UCSD-AML1 (cell line): Measurements from ENCODE around the gene NCOA3.

Experiments used
- DNase-seq: peaks from one replicate; lab custom pipeline; 2025; ENCODE audit not compliant: unreplicated experiment; lab: John Stamatoyannopoulos, UW

Gene NCOA3

GRCh38 chr20:47663354-47664067 lies 161.8 kb downstream of the NCOA3 start:
- DNase-seq: peak; percentile 76

- no peak for DNase-seq
Observed at GRCh38 chr20:47664068-47664437, 162.4 kb downstream of the NCOA3 start.

GRCh38 chr20:47664744-47665143 lies 163.1 kb downstream of the NCOA3 start:
- no peak for DNase-seq

- DNase-seq: no peak
Observed at GRCh38 chr20:47665221-47665991, 163.7 kb downstream of the NCOA3 start.

- no peak for DNase-seq
Observed at GRCh38 chr20:47666304-47666703, 164.6 kb downstream of the NCOA3 start.

- no peak for DNase-seq
Observed at GRCh38 chr20:47667086-47667485, 165.4 kb downstream of the NCOA3 start.

GRCh38 chr20:47667531-47668312 lies 166.0 kb downstream of the NCOA3 start:
- DNase-seq: peak; percentile 31

GRCh38 chr20:47668313-47669151 lies 166.8 kb downstream of the NCOA3 start:
- no peak for DNase-seq

GRCh38 chr20:47669152-47669425 lies 167.4 kb downstream of the NCOA3 start:
- DNase-seq: no peak

- DNase-seq: no peak
Observed at GRCh38 chr20:47669489-47669888, 167.8 kb downstream of the NCOA3 start.

GRCh38 chr20:47669927-47670890 lies 168.5 kb downstream of the NCOA3 start:
- DNase-seq: no peak

- no peak for DNase-seq
Observed at GRCh38 chr20:47670913-47671312, 169.2 kb downstream of the NCOA3 start.

- DNase-seq: no peak
Observed at GRCh38 chr20:47672166-47672565, 170.5 kb downstream of the NCOA3 start.

GRCh38 chr20:47672886-47673670 lies 171.4 kb downstream of the NCOA3 start:
- DNase-seq: no peak

- DNase-seq: no peak
Observed at GRCh38 chr20:47673671-47673955, 171.9 kb downstream of the NCOA3 start.

- no peak for DNase-seq
Observed at GRCh38 chr20:47674145-47674544, 172.5 kb downstream of the NCOA3 start.

GRCh38 chr20:47674686-47675085 lies 173.0 kb downstream of the NCOA3 start:
- no peak for DNase-seq

GRCh38 chr20:47675190-47676142 lies 173.8 kb downstream of the NCOA3 start:
- no peak for DNase-seq
